ENCODE data around the gene MAP2K5. TPM values are rescaled to one million over a fixed set of nuclear protein-coding genes. Genes with fewer than 3 reads are reported as not detected.

MAP2K5 gene
- total and polyA plus RNA-seq, 10 of the 15 experiments (the other 5 are each of a cell fraction or from before 2014, with no cell fraction given) = 1.3 to 19.4 (median 9.6) TPM

- FAIRE-seq = no peak
- SMC1A ChIA-PET (ENCODE audit: uncharacterized antibody, unreplicated experiment) = interaction anchor here (2.0 kb wide), 1 partner anchor 33 kb away, joined by 4 read pairs; no protein-coding TSS in a partner anchor
Measured at GRCh38 chr15:67816668-67817067, 274.2 kb downstream of the MAP2K5 start.

More at GRCh38 chr15:67816668-67817067, 274.2 kb downstream of the MAP2K5 start:
- H3K4me2 ChIP-seq (ENCODE audit: control insufficient read depth, insufficient read depth) = no peak overlapping the region
- BruUV-seq (replicated peaks) = no TSS peak
- no peaks in the 10 kb centered on the region for H3K36me3 ChIP-seq (ENCODE audit: control insufficient read depth in 2 of 2, insufficient read depth in 2 of 2, low read length in 1 of 2)
- H3K27me3 ChIP-seq (replicated peaks in 1 of 2; ENCODE audit: control insufficient read depth in 2 of 2, insufficient read depth in 2 of 2, low read length in 1 of 2) = peaks cover 6 to 12% of the 10 kb centered on the region in 2 experiments
- H3K79me2 ChIP-seq (ENCODE audit: control insufficient read depth, insufficient read depth, low read length) = no peaks in the 10 kb centered on the region
- TF ChIP-seq STAT1 (conservative IDR thresholded peaks at IDR 0.05) = no peak
- no peak for TF ChIP-seq NFYB (IDR thresholded peaks at IDR 0.05; ENCODE audit: insufficient read depth, low read depth, low read length)
- no peak for TF ChIP-seq FOXM1 (IDR thresholded peaks at IDR 0.05; ENCODE audit: low read depth, low read length)
- no peak for TF ChIP-seq CHD1 (IDR thresholded peaks at IDR 0.05; ENCODE audit: low read depth, low read length)
- TF ChIP-seq CBX3 (IDR thresholded peaks at IDR 0.05; ENCODE audit: borderline replicate concordance, low read depth) = no peak
- no peak for TF ChIP-seq YY1 (IDR thresholded peaks at IDR 0.05; ENCODE audit: low read depth, low read length)
- TF ChIP-seq WRNIP1 (IDR thresholded peaks at IDR 0.05; ENCODE audit: borderline replicate concordance, low read depth, low read length) = no peak
- TF ChIP-seq BHLHE40 (IDR thresholded peaks at IDR 0.05; ENCODE audit: borderline replicate concordance in 1 of 2, low read depth in 2 of 2, low read length in 1 of 2) = no peak
- TF ChIP-seq TBL1XR1 (IDR thresholded peaks at IDR 0.05; ENCODE audit: low read depth, low read length) = no peak
- TF ChIP-seq YBX1 (IDR thresholded peaks at IDR 0.05) = no peak
- no peak for TF ChIP-seq CHD4 (IDR thresholded peaks at IDR 0.05)
- TF ChIP-seq SIX5 (IDR thresholded peaks at IDR 0.05; ENCODE audit: low read depth, low read length, severe bottlenecking) = no peak
- TF ChIP-seq, protein P1, sequence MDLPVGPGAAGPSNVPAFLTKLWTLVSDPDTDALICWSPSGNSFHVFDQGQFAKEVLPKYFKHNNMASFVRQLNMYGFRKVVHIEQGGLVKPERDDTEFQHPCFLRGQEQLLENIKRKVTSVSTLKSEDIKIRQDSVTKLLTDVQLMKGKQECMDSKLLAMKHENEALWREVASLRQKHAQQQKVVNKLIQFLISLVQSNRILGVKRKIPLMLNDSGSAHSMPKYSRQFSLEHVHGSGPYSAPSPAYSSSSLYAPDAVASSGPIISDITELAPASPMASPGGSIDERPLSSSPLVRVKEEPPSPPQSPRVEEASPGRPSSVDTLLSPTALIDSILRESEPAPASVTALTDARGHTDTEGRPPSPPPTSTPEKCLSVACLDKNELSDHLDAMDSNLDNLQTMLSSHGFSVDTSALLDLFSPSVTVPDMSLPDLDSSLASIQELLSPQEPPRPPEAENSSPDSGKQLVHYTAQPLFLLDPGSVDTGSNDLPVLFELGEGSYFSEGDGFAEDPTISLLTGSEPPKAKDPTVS (IDR thresholded peaks at IDR 0.05; ENCODE audit: low read depth, low read length) = no peak
- TF ChIP-seq, protein P2, sequence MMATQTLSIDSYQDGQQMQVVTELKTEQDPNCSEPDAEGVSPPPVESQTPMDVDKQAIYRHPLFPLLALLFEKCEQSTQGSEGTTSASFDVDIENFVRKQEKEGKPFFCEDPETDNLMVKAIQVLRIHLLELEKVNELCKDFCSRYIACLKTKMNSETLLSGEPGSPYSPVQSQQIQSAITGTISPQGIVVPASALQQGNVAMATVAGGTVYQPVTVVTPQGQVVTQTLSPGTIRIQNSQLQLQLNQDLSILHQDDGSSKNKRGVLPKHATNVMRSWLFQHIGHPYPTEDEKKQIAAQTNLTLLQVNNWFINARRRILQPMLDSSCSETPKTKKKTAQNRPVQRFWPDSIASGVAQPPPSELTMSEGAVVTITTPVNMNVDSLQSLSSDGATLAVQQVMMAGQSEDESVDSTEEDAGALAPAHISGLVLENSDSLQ (IDR thresholded peaks at IDR 0.05) = no peak
- no peak overlapping the region for H3K4me3 ChIP-seq
- CTCF ChIA-PET = no interaction called here
- ATAC-seq (no peak), DNase-seq (ENCODE audit: low read depth, low spot score) (no peak)
- no peak overlapping the region for H3K27ac ChIP-seq (ENCODE audit: control insufficient read depth, insufficient read depth)
- H3K4me1 ChIP-seq (ENCODE audit: control insufficient read depth, insufficient read depth, low read length) = no peaks in the 10 kb centered on the region
- H2AFZ ChIP-seq (ENCODE audit: control insufficient read depth, low read depth, low read length) = no peak overlapping the region
- no peaks in the 10 kb centered on the region; the same call in 2 of the 3 replicates for H3K9me3 ChIP-seq (replicated peaks; ENCODE audit: control insufficient read depth, insufficient read depth, low read length)
- in situ Hi-C loops (cut with MboI) = no loop called here
- H4K20me1 ChIP-seq (ENCODE audit: control insufficient read depth, insufficient read depth) = no peaks in the 10 kb centered on the region
- intact Hi-C loops (cut with micrococcal nuclease; ENCODE audit: unreplicated experiment) = no loop called here
- RAD21 ChIA-PET (ENCODE audit: unreplicated experiment) = no interaction called here
- POLR2A ChIA-PET = no interaction called here
- no peak overlapping the region for H3K9ac ChIP-seq (ENCODE audit: control insufficient read depth, insufficient read depth, low read length)
- WGBS (ENCODE audit: insufficient coverage, insufficient replicate concordance, low lambda C conversion rate, missing lambda C conversion rate) = 78% methylated on average over 3 of the region's 3 CpGs

Measured in GM12878 (cell line).